ENCODE measurements around the gene LPAR3. TPM values are rescaled to one million over a fixed set of nuclear protein-coding genes. Genes with fewer than 3 reads are reported as not detected.

Gene LPAR3
- total RNA-seq, 1 donor from 2014 or later = 5.7 TPM

GRCh38 chr1:84803604-84804003 is 89.4 kb downstream of the LPAR3 start:
- intact Hi-C loops (cut with DNase I) = no loop called here
- no peaks in the 10 kb centered on the region for H3K27me3 ChIP-seq (ENCODE audit: low read depth)
- no peaks in the 10 kb centered on the region for H3K9me3 ChIP-seq
- no peak overlapping the region for H3K27ac ChIP-seq
- H3K36me3 ChIP-seq = no peaks in the 10 kb centered on the region
- ATAC-seq (no peak), DNase-seq (no peak)
- H3K4me3 ChIP-seq = no peak overlapping the region
- H3K4me1 ChIP-seq = no peaks in the 10 kb centered on the region
- TF ChIP-seq, protein P1, sequence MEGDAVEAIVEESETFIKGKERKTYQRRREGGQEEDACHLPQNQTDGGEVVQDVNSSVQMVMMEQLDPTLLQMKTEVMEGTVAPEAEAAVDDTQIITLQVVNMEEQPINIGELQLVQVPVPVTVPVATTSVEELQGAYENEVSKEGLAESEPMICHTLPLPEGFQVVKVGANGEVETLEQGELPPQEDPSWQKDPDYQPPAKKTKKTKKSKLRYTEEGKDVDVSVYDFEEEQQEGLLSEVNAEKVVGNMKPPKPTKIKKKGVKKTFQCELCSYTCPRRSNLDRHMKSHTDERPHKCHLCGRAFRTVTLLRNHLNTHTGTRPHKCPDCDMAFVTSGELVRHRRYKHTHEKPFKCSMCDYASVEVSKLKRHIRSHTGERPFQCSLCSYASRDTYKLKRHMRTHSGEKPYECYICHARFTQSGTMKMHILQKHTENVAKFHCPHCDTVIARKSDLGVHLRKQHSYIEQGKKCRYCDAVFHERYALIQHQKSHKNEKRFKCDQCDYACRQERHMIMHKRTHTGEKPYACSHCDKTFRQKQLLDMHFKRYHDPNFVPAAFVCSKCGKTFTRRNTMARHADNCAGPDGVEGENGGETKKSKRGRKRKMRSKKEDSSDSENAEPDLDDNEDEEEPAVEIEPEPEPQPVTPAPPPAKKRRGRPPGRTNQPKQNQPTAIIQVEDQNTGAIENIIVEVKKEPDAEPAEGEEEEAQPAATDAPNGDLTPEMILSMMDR (IDR thresholded peaks at IDR 0.05) = no peak

DNA sequence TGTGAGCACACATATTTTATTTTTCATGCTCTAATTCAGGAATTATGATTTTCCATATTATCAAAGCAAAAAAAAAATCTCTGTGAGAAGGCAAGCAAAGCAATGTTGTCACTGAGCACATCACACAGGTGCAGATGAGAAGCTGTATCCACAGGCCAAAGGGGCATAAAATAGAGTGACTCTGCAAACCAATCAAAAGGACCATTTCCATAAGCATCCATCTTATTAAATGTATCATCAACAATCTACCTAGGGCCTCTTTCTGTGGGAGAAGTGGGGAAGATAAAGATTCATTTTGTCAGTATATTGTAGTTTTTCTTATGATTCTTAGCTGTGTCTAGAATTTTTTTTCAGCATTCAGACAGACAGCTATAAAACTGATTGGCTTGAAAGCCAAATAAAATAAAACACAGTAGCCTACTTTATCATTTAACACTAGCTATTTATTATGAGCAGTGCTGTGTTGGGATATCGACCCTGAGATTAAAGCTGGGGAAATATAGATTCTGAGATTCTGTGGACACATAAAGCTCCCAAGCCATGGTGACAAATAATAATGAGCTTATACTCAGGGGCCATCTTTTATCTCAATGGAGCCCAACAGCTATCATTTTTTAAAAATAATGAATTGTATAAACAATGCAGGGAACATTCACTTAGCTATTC is 90.3 kb downstream of the LPAR3 start:
- no peak overlapping the region for H3K4me3 ChIP-seq
- intact Hi-C loops (cut with DNase I) = no loop called here
- DNase-seq = no peak
- H3K9me3 ChIP-seq = no peaks in the 10 kb centered on the region
- no peak for ATAC-seq
- TF ChIP-seq, protein P1 (IDR thresholded peaks at IDR 0.05) = no peak
- H3K4me1 ChIP-seq = no peaks in the 10 kb centered on the region
- H3K27ac ChIP-seq = no peak overlapping the region
- no peaks in the 10 kb centered on the region for H3K27me3 ChIP-seq (ENCODE audit: low read depth)
- H3K36me3 ChIP-seq = no peaks in the 10 kb centered on the region

GRCh38 chr1:84800090-84801073 is 92.6 kb downstream of the LPAR3 start:
- no peaks in the 10 kb centered on the region for H3K9me3 ChIP-seq
- no peak overlapping the region for H3K4me3 ChIP-seq
- no peaks in the 10 kb centered on the region for H3K36me3 ChIP-seq
- DNase-seq = no peak
- intact Hi-C loops (cut with DNase I) = no loop called here
- TF ChIP-seq, protein P1 (IDR thresholded peaks at IDR 0.05) = no peak
- H3K27me3 ChIP-seq (ENCODE audit: low read depth) = no peaks in the 10 kb centered on the region
- ATAC-seq = no peak
- no peaks in the 10 kb centered on the region for H3K4me1 ChIP-seq
- no peak overlapping the region for H3K27ac ChIP-seq

GRCh38 chr1:84797603-84798002 is 95.4 kb downstream of the LPAR3 start:
- intact Hi-C loops (cut with DNase I) = no loop called here
- Histone ChIP-seq H3K36me3 (no peaks in the 10 kb centered on the region), H3K27ac (no peak overlapping the region), H3K4me1 (no peaks in the 10 kb centered on the region), H3K27me3 (ENCODE audit: low read depth) (no peaks in the 10 kb centered on the region), H3K9me3 (peaks cover 4% of the 10 kb centered on the region), H3K4me3 (no peak overlapping the region)
- ATAC-seq (no peak), DNase-seq (no peak)
- TF ChIP-seq, protein P1 (IDR thresholded peaks at IDR 0.05) = no peak

GRCh38 chr1:84795966-84796600 is 96.9 kb downstream of the LPAR3 start:
- Histone ChIP-seq H3K4me1 (no peaks in the 10 kb centered on the region), H3K27ac (no peak overlapping the region), H3K4me3 (no peak overlapping the region), H3K9me3 (peaks cover 6% of the 10 kb centered on the region), H3K36me3 (no peaks in the 10 kb centered on the region), H3K27me3 (ENCODE audit: low read depth) (no peaks in the 10 kb centered on the region)
- intact Hi-C loops (cut with DNase I) = no loop called here
- DNase-seq = no peak
- TF ChIP-seq, protein P1 (IDR thresholded peaks at IDR 0.05) = no peak
- peak in 1 of 2 donors; percentile 21 for ATAC-seq

All from lower lobe of right lung (tissue), 2 donors.